ENCODE measurements around the gene CAPN8. TPM values are rescaled to one million over a fixed set of nuclear protein-coding genes. Genes with fewer than 3 reads are reported as not detected.

CAPN8 gene
- total RNA-seq, 1 donor from 2014 or later: not detected

DNA sequence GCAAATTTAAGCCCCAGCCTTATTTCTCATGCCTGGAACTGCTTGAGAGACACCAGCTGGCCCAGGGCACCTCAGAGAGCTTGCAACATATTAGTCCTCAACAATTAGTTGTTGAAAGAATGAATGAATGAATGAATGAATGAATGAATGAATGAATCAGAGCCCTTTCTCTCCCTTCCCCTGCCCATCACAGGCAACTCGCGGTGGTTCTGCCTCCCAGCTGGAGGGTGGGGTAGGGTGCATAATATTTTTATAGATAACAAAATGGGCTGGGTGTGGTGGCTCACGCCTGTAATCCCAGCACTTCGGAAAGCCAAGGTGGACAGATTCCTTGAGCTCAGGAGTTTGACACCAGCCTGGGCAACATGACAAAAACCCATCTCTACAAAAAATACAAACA, 162.2 kb downstream of the CAPN8 start:
- Histone ChIP-seq H3K36me3 (ENCODE audit: control insufficient read depth, insufficient read depth, low read length) (no peaks in the 10 kb centered on the region), H3K27me3 (ENCODE audit: control insufficient read depth, insufficient read depth, low read length) (no peaks in the 10 kb centered on the region), H3K4me3 (ENCODE audit: low read depth, low read length) (no peak overlapping the region)
- TF ChIP-seq, protein P1, sequence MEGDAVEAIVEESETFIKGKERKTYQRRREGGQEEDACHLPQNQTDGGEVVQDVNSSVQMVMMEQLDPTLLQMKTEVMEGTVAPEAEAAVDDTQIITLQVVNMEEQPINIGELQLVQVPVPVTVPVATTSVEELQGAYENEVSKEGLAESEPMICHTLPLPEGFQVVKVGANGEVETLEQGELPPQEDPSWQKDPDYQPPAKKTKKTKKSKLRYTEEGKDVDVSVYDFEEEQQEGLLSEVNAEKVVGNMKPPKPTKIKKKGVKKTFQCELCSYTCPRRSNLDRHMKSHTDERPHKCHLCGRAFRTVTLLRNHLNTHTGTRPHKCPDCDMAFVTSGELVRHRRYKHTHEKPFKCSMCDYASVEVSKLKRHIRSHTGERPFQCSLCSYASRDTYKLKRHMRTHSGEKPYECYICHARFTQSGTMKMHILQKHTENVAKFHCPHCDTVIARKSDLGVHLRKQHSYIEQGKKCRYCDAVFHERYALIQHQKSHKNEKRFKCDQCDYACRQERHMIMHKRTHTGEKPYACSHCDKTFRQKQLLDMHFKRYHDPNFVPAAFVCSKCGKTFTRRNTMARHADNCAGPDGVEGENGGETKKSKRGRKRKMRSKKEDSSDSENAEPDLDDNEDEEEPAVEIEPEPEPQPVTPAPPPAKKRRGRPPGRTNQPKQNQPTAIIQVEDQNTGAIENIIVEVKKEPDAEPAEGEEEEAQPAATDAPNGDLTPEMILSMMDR (IDR thresholded peaks at IDR 0.05; ENCODE audit: insufficient read depth, low read length, poor library complexity, severe bottlenecking): no peak
- DNase-seq (ENCODE audit: low read depth): no peak

DNA sequence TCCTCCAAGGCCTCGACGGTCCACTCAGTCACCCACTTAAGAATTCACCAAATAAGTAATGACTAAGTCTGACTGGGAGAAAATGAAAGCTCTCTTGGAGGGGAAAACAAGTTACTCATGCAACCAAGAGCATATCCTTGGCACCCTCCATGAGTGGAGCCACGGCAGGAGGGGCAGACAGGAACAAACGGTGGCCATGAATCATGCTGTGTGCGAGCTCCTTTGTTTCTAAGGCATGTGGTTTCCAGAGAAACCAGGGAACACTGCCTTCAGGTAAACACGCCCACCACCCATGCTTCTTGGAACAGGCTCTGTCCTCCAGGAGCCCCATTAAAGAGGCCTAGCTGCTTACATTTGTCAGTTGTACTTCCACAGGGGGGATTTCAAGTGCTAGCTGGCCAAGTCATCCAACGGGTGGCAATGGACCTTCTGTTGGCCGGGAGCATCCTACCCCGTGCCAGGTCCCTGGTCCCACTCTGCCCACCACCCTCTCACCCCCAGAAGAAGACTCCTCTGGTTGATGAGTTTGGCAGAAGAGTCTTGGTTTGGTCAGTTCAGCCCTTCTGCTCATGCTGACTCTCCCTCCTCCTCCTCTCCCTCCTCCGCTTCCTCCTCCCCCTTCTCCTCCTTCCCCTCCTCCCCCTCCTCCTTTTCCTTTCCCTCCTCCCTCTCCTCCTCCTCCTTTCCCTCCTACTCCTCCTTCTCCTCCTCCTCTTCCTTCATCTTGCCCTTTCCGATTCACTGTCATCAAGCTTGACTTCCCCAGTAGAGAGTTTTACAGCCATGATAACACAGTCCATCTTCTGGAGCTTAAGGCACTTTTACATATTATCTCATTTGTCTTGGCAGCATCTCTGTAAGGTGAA, 164.7 kb downstream of the CAPN8 start:
- H3K36me3 ChIP-seq (ENCODE audit: control insufficient read depth, insufficient read depth, low read length): no peaks in the 10 kb centered on the region
- DNase-seq (ENCODE audit: low read depth): peak; percentile 97
- TF ChIP-seq, protein P1 (IDR thresholded peaks at IDR 0.05; ENCODE audit: insufficient read depth, low read length, poor library complexity, severe bottlenecking): no peak
- H3K4me3 ChIP-seq (ENCODE audit: low read depth, low read length): no peak overlapping the region
- no peaks in the 10 kb centered on the region for H3K27me3 ChIP-seq (ENCODE audit: control insufficient read depth, insufficient read depth, low read length)

DNA sequence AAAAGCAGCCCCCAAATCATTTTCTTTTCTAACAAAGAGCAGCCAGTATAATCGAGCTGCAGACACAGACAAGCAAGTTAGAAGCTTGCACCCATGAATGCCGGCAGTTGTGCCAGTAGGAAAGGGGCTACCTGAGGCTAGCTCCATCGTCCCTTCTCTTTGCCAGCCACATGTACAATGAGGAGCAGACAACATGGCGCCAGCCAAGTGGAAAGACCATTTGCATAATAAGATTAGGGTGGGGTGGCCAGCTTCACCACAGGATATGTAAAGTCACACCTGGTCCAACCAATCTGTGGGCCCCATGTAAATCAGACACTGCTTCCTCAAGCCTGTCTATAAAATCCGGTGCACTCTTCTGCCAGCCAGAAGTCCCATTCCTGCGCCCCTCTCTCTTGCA, 168.6 kb downstream of the CAPN8 start:
- DNase-seq (ENCODE audit: low read depth): no peak
- H3K36me3 ChIP-seq (ENCODE audit: control insufficient read depth, insufficient read depth, low read length): no peaks in the 10 kb centered on the region
- H3K27me3 ChIP-seq (ENCODE audit: control insufficient read depth, insufficient read depth, low read length): no peaks in the 10 kb centered on the region
- TF ChIP-seq, protein P1 (IDR thresholded peaks at IDR 0.05; ENCODE audit: insufficient read depth, low read length, poor library complexity, severe bottlenecking): no peak
- no peak overlapping the region for H3K4me3 ChIP-seq (ENCODE audit: low read depth, low read length)

DNA sequence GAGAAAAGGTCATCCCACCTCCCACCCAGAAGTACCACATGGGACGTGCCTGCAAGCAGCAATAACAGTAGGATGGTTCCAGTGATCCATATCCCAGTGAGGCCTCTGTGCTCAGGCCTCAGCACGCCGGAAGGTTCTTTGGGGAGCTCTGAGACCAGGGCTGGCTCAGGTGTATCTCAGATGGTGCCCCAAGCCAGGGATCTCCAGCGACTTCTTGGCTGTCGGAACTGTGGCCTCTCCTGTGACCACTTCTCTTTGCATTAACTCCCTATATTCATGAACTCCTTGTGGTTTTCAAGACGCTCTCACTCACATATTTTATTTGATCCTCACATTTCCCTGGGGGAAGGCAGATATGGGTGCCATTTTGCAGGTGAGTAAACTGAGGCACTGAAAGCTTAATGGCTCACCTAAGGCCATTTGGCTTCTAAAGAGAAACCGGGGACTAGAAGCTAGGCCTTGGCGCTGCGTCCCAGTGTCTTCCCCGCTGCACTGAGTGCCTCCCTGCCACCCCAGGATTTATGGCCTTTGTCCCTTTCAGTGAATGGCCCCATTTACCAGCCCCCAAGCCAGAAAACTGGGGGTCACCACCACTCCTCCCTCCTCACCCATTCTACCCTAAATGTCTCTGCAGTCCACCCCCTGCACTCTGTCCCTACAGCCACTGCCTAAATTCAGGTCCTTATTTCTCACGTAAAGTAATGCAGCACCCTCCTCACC, 170.4 kb downstream of the CAPN8 start:
- no peaks in the 10 kb centered on the region for H3K27me3 ChIP-seq (ENCODE audit: control insufficient read depth, insufficient read depth, low read length)
- DNase-seq (ENCODE audit: low read depth): no peak
- TF ChIP-seq, protein P1 (IDR thresholded peaks at IDR 0.05; ENCODE audit: insufficient read depth, low read length, poor library complexity, severe bottlenecking): no peak
- no peaks in the 10 kb centered on the region for H3K36me3 ChIP-seq (ENCODE audit: control insufficient read depth, insufficient read depth, low read length)
- H3K4me3 ChIP-seq (ENCODE audit: low read depth, low read length): no peak overlapping the region

DNA sequence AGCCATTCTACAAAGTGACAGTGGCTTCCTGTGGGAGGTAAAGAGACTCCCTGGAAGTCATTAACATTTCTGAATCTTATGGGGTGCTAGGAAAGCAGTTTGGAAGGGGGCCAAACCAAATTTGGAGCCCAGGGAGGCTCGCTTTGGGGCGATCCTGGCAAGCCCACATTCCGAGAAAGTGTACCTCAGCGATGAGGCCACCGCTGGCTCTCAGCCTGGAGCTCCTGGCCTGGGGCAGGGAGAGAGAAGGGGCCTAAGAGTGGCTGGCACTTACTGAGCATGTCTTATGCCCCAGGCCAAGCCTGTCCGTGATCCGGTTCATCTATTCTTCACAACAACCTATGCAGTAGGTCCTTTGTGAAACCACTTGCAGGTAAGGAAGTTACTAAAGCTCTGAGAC, 173.5 kb downstream of the CAPN8 start:
- DNase-seq (ENCODE audit: low read depth): no peak

More for the DNA sequence above, 173.5 kb downstream of the CAPN8 start:
- no peak overlapping the region for H3K4me3 ChIP-seq (ENCODE audit: low read depth, low read length)
- no peaks in the 10 kb centered on the region for H3K27me3 ChIP-seq (ENCODE audit: control insufficient read depth, insufficient read depth, low read length)
- TF ChIP-seq, protein P1 (IDR thresholded peaks at IDR 0.05; ENCODE audit: insufficient read depth, low read length, poor library complexity, severe bottlenecking): no peak
- H3K36me3 ChIP-seq (ENCODE audit: control insufficient read depth, insufficient read depth, low read length): no peaks in the 10 kb centered on the region

Other genes starting within 250 kb of the CAPN8 start
- 258 and 261 TPM in 2 replicates for gene CAPN2, start 46.8 kb upstream of the CAPN8 start, total RNA-seq
- gene TP53BP2, start 180.2 kb upstream of the CAPN8 start, total RNA-seq: 97.1 and 100.0 TPM in 2 replicates

Data from kidney epithelial cell (primary cell).